Uterus (tissue), 2 donors: ENCODE data around the gene GM2A.

Source experiments
- POLR2A ChIP-seq, 2 donors: fragments of 450-650 bp; IDR thresholded peaks; one replicate each; pipeline ENCODE4 v1.6.1; 2016; ENCODE audit warnings: antibody characterized with exemption in 2 of 2, mild to moderate bottlenecking in 1 of 2, moderate library complexity in 1 of 2
- TF ChIP-seq, protein P1 (sequence below), 4 experiments: fragments of 200-600 bp in 2 of 4; fragments of 450-650 bp in 2 of 4; sonication (generic) in 2 of 4; IDR thresholded peaks; one replicate each; pipeline ENCODE4 v1.5.1; 2016 to 2019; ENCODE audit warnings: antibody characterized with exemption in 4 of 4, mild to moderate bottlenecking in 2 of 4, moderate library complexity in 1 of 4

DNA sequence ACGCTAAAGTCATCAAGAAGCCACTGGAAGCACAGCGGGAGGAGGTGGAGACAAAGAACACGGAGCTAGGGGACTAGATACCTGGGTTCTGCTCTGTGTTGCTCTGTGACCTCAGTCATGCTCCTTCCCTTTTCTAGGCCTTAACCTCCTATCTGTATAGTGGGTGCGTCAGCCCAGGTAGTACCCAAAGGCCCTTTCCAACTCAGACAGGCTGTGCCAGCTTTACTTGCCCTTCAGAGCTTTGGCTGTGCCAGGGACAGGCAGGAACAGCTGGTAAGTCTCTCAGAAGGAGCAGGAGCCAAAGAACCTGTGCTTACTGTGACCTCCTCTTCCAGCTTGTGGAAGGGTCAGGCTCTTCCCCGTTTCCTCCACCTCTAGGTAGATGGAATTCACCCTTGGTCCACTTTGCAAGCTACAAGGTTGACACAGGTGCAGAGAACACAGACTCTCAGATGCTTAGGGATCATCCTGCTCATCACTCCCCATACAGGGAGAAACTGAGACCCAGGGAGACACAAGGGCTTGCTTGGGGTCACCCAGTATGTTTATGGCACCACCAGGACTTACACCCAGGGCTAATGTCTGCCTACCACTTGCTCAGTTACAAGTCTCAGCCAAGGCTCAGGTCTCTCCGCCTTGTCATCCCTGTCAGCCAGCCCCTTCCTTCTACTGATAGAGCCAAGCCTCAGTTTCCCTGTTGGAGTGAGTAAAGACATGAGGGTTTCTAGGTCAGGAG is 30.8 kb upstream of the GM2A start:
- no peak for TF ChIP-seq POLR2A (IDR thresholded peaks at IDR 0.05)
- TF ChIP-seq, protein P1, sequence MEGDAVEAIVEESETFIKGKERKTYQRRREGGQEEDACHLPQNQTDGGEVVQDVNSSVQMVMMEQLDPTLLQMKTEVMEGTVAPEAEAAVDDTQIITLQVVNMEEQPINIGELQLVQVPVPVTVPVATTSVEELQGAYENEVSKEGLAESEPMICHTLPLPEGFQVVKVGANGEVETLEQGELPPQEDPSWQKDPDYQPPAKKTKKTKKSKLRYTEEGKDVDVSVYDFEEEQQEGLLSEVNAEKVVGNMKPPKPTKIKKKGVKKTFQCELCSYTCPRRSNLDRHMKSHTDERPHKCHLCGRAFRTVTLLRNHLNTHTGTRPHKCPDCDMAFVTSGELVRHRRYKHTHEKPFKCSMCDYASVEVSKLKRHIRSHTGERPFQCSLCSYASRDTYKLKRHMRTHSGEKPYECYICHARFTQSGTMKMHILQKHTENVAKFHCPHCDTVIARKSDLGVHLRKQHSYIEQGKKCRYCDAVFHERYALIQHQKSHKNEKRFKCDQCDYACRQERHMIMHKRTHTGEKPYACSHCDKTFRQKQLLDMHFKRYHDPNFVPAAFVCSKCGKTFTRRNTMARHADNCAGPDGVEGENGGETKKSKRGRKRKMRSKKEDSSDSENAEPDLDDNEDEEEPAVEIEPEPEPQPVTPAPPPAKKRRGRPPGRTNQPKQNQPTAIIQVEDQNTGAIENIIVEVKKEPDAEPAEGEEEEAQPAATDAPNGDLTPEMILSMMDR (IDR thresholded peaks at IDR 0.05): no peak
